ENCODE measurements around the gene KIAA1549.
A peak's percentile ranks its signal among the peaks of the same experiment; 100 is the strongest.

Gene KIAA1549

DNA sequence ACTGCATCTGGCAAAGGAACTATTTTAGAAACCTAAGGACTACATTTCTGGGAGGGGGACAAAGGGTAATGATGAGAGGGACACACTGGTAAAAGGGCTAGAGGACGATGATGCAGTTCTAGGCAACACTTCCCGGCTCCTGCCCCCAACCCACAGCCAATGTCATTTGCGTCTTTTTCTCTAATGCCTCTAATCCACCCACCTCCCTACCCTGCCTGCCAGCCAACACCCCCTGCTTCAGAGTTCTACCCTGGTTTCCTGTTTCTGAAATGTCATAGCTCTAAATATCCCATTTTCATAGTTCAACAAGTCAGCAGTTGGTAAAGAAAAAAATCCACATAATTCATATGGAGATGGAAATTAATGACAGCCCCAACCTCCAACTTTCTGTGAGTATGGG lies 79.0 kb downstream of the KIAA1549 start:
- DNase-seq (ENCODE audit: low read depth, low spot score) = no peak
- H3K4me3 ChIP-seq = no peak overlapping the region
- H3K36me3 ChIP-seq (ENCODE audit: insufficient read depth, low read length) = no peaks in the 10 kb centered on the region
- TF ChIP-seq EZH2 (IDR thresholded peaks at IDR 0.05) (no peak), POLR2AphosphoS5 (IDR thresholded peaks at IDR 0.05; ENCODE audit: borderline replicate concordance, low read depth, low read length) (no peak), FOXP2 (optimal IDR thresholded peaks at IDR 0.05; ENCODE audit: control extremely low read depth, extremely low read length, insufficient read depth) (no peak)
- no peaks in the 10 kb centered on the region for H3K9me3 ChIP-seq (ENCODE audit: low read depth, low read length)
- H3K27ac ChIP-seq = no peak overlapping the region
- no peak overlapping the region for H3K9ac ChIP-seq (ENCODE audit: insufficient read length)

DNA sequence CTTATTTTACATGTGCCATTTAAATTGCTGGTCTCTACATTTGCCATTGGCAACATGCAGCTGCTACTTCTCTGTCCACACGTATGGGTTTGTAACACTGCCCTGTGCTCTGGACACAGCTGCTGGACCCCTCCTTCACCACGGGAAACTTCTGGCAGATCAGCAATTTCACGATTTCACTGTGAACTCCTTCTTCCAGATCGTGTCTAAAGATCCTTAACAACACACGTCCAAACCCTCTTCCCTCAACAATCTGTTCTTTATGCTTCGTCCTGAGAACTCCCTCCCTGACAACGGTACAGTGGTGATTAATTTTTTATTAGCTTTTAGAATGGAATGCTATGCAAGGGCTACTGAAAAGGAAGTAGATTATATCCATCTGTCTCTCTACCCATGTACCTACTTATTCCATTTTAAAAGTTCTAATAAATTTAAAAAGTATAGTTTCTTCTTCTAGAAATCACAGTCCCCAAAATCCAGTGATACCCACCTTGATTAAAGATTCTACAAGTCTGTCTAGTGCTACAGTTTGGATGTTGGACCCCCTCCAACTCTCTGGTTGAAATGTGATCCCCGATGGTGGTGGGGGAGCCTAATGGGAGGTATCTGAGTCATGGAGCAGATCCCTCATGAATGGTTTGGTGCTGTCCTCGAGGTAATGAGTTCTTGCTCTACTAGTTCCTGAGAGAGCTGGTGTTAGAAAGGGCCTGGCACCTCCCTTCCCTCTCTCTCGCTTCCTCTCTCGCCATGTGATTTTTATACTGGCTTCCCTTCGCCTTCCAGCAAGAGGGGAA lies 81.0 kb downstream of the KIAA1549 start:
- Histone ChIP-seq H3K4me3 (no peak overlapping the region), H3K9ac (ENCODE audit: insufficient read length) (no peak overlapping the region), H3K36me3 (ENCODE audit: insufficient read depth, low read length) (no peaks in the 10 kb centered on the region), H3K27ac (no peak overlapping the region), H3K9me3 (ENCODE audit: low read depth, low read length) (no peaks in the 10 kb centered on the region)
- TF ChIP-seq EZH2 (IDR thresholded peaks at IDR 0.05) (no peak), FOXP2 (optimal IDR thresholded peaks at IDR 0.05; ENCODE audit: control extremely low read depth, extremely low read length, insufficient read depth) (no peak), POLR2AphosphoS5 (IDR thresholded peaks at IDR 0.05; ENCODE audit: borderline replicate concordance, low read depth, low read length) (no peak)
- DNase-seq (ENCODE audit: low read depth, low spot score) = no peak

DNA sequence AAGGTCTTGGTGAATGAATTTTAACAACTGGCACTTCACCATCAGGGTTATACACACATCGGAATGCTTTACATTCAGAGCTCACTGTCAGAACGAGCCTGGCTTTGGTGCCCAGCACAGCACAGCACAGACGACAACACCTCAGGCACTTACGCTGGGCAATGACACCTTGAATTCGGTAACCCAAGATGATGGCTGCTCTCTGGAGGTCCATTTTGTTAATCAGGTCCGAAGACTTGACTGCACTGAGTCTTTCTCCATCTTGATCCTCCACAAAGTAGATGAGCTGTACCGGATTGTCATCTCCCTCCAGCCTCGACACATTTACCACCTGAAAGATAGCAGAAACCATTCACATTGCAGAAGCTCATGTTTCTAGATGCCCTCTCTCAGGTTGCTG lies 82.4 kb downstream of the KIAA1549 start:
- H3K9ac ChIP-seq (ENCODE audit: insufficient read length) = no peak overlapping the region
- no peak overlapping the region for H3K4me3 ChIP-seq
- no peak overlapping the region for H3K27ac ChIP-seq
- TF ChIP-seq POLR2AphosphoS5 (IDR thresholded peaks at IDR 0.05; ENCODE audit: borderline replicate concordance, low read depth, low read length) = no peak
- TF ChIP-seq FOXP2 (optimal IDR thresholded peaks at IDR 0.05; ENCODE audit: control extremely low read depth, extremely low read length, insufficient read depth) = no peak
- TF ChIP-seq EZH2 (IDR thresholded peaks at IDR 0.05) = no peak
- DNase-seq (ENCODE audit: low read depth, low spot score) = no peak
- no peaks in the 10 kb centered on the region for H3K9me3 ChIP-seq (ENCODE audit: low read depth, low read length)
- H3K36me3 ChIP-seq (ENCODE audit: insufficient read depth, low read length) = no peaks in the 10 kb centered on the region

DNA sequence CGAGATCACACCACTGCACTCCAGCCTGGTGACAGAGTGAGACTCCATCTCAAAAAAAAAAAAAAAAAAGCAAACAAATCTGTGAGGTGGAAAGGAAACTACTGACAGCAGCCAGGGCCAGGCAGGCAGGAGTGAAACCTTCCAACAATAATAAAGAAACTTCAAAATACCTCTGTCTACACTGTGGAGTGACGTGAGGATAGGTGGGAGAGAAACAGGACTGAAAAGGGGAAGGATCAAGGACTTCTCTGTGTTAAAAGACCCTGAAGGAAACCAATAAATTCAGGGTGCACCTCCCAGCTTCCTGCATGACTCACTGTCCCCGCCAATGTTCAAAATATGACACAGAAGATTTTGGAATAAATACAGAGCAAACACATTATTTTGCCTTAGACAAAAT lies 82.9 kb downstream of the KIAA1549 start:
- no peak for TF ChIP-seq POLR2AphosphoS5 (IDR thresholded peaks at IDR 0.05; ENCODE audit: borderline replicate concordance, low read depth, low read length)
- no peak for TF ChIP-seq FOXP2 (optimal IDR thresholded peaks at IDR 0.05; ENCODE audit: control extremely low read depth, extremely low read length, insufficient read depth)
- TF ChIP-seq EZH2 (IDR thresholded peaks at IDR 0.05) = no peak

DNA sequence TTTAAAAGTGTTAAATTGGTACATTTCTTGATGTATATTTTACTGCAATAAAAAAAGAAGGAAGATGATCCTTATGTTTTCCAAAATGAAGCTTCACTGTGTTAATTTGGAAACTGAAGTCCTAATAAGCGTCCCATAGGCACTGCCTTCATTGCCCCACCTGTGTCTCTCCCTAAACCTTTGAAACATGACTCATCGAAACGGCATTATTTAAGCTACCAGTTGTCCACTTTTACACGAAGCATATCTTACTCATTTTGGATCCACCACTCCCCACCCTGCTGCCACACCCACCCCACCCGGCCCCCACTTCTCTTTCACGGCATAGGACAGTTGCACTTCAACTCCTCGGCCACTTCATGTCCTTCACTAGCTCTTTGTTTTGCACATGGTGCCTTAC lies 85.5 kb downstream of the KIAA1549 start:
- no peaks in the 10 kb centered on the region for H3K36me3 ChIP-seq (ENCODE audit: insufficient read depth, low read length)
- H3K4me3 ChIP-seq = no peak overlapping the region
- H3K9ac ChIP-seq (ENCODE audit: insufficient read length) = no peak overlapping the region
- no peak overlapping the region for H3K27ac ChIP-seq
- H3K9me3 ChIP-seq (ENCODE audit: low read depth, low read length) = no peaks in the 10 kb centered on the region
- no peak for TF ChIP-seq FOXP2 (optimal IDR thresholded peaks at IDR 0.05; ENCODE audit: control extremely low read depth, extremely low read length, insufficient read depth)
- no peak for TF ChIP-seq POLR2AphosphoS5 (IDR thresholded peaks at IDR 0.05; ENCODE audit: borderline replicate concordance, low read depth, low read length)
- no peak for TF ChIP-seq EZH2 (IDR thresholded peaks at IDR 0.05)
- no peak for DNase-seq (ENCODE audit: low read depth, low spot score)

More for the DNA sequence above, 82.9 kb downstream of the KIAA1549 start:
- H3K4me3 ChIP-seq = no peak overlapping the region
- no peak overlapping the region for H3K27ac ChIP-seq
- H3K9ac ChIP-seq (ENCODE audit: insufficient read length) = no peak overlapping the region
- H3K36me3 ChIP-seq (ENCODE audit: insufficient read depth, low read length) = no peaks in the 10 kb centered on the region
- DNase-seq (ENCODE audit: low read depth, low spot score) = no peak
- H3K9me3 ChIP-seq (ENCODE audit: low read depth, low read length) = no peaks in the 10 kb centered on the region

DNA sequence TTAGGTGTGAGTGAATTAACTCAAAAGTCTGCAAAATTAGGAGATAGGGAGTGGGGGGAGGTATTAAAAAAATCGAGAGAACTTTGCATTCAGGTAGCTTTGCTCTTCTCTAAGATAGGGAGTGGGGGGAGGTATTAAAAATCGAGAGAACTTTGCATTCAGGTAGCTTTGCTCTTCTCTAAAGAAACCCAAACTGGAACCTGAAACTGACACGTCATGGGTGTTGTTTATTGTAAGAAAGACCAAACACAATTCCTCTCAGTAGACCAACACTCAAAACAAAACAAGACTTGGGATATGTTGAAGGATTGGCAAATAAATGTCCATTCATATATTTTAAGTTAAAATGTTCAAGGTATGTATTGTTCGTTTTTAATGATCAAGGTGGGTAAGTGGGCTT lies 87.9 kb downstream of the KIAA1549 start:
- H3K36me3 ChIP-seq (ENCODE audit: insufficient read depth, low read length) = no peaks in the 10 kb centered on the region
- H3K4me3 ChIP-seq = no peak overlapping the region
- no peak overlapping the region for H3K27ac ChIP-seq
- DNase-seq (ENCODE audit: low read depth, low spot score) = no peak
- no peaks in the 10 kb centered on the region for H3K9me3 ChIP-seq (ENCODE audit: low read depth, low read length)
- TF ChIP-seq FOXP2 (optimal IDR thresholded peaks at IDR 0.05; ENCODE audit: control extremely low read depth, extremely low read length, insufficient read depth) (no peak), EZH2 (IDR thresholded peaks at IDR 0.05) (no peak), POLR2AphosphoS5 (IDR thresholded peaks at IDR 0.05; ENCODE audit: borderline replicate concordance, low read depth, low read length) (no peak)
- H3K9ac ChIP-seq (ENCODE audit: insufficient read length) = no peak overlapping the region

DNA sequence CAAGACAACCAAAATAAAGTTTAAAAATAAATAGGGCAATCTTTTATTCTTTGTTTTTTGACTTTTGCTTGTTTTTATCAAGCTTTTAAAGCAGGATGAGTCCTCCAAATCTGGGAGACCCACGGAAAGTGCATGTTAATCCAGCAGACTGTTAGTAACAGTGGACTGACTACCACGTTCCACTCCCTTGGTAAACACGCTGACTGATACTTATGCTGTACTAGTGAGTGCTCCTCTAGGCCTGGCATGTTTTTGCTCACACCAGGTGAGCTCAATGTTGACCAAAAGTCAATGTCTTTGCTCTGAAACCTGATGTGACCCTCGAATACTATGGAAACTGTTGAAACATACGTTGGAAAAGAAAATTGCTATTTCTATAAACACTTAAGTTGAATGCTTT lies 88.4 kb downstream of the KIAA1549 start:
- no peaks in the 10 kb centered on the region for H3K9me3 ChIP-seq (ENCODE audit: low read depth, low read length)
- TF ChIP-seq POLR2AphosphoS5 (IDR thresholded peaks at IDR 0.05; ENCODE audit: borderline replicate concordance, low read depth, low read length) = no peak
- TF ChIP-seq FOXP2 (optimal IDR thresholded peaks at IDR 0.05; ENCODE audit: control extremely low read depth, extremely low read length, insufficient read depth) = no peak
- no peak for TF ChIP-seq EZH2 (IDR thresholded peaks at IDR 0.05)
- H3K36me3 ChIP-seq (ENCODE audit: insufficient read depth, low read length) = no peaks in the 10 kb centered on the region
- no peak overlapping the region for H3K4me3 ChIP-seq
- H3K27ac ChIP-seq = no peak overlapping the region
- no peak overlapping the region for H3K9ac ChIP-seq (ENCODE audit: insufficient read length)
- DNase-seq (ENCODE audit: low read depth, low spot score) = no peak

DNA sequence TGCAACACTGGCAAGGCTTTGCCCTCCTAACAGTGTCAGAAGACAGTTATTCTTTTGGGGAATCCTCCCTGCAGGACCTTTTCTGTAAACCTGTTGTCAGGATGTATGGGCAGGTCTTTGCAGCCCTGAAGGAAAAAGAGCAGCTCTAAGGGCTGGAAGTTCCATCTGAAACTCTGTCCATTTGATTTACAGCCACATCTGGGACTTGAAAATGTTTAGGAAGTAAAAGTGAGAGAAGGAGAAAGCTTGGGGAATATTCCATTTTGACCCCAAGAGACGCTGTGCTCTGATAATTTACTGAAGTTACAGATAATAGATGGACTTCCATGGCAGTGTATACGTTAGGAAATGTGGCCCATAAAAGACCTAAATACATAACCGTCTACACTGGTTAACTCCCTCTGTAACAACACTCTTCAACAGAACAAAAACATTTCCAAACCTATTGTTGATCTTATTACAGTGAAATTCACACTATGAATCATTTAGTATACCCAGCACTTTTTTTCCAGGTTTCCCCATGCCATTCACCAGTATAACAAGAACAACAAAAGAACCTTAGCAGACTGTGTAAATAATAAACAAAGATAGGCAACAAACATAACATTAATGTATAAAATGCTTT lies 89.1 kb downstream of the KIAA1549 start:
- no peak overlapping the region for H3K9ac ChIP-seq (ENCODE audit: insufficient read length)
- H3K36me3 ChIP-seq (ENCODE audit: insufficient read depth, low read length) = no peaks in the 10 kb centered on the region
- no peaks in the 10 kb centered on the region for H3K9me3 ChIP-seq (ENCODE audit: low read depth, low read length)
- TF ChIP-seq EZH2 (IDR thresholded peaks at IDR 0.05) = no peak
- no peak for TF ChIP-seq POLR2AphosphoS5 (IDR thresholded peaks at IDR 0.05; ENCODE audit: borderline replicate concordance, low read depth, low read length)
- no peak for TF ChIP-seq FOXP2 (optimal IDR thresholded peaks at IDR 0.05; ENCODE audit: control extremely low read depth, extremely low read length, insufficient read depth)
- DNase-seq (ENCODE audit: low read depth, low spot score) = no peak
- peak overlapping the region; percentile 72; the same call in 1 of the 2 replicates for H3K4me3 ChIP-seq
- no peak overlapping the region for H3K27ac ChIP-seq
